Neural cell (in vitro differentiated cells): Measurements from ENCODE around the gene CIDEA. TPM values are rescaled to one million over a fixed set of nuclear protein-coding genes. Genes with fewer than 3 reads are reported as not detected.

ENCODE experiments used
- H2AFZ ChIP-seq: fragments of 200-600, 300-800 bp; sonication (generic), shearing (Covaris generic); 2 replicates; pipeline ENCODE4 v1.6.0; 2014; ENCODE audit warnings: low read depth, mild to moderate bottlenecking, antibody characterized with exemption, low read length, moderate library complexity
- H3F3A ChIP-seq: fragments of 200-600 bp; shearing (Covaris generic); 2 replicates; pipeline ENCODE4 v1.6.1; 2016; ENCODE audit warnings: mild to moderate bottlenecking, moderate library complexity, mixed read lengths, antibody characterized with exemption, low read length; ENCODE audit not compliant: insufficient read depth, poor library complexity, severe bottlenecking
- H3K27ac ChIP-seq: fragments of 200-600, 300-800 bp; sonication (generic), shearing (Covaris generic); 2 replicates; pipeline ENCODE4 v1.5.1; 2014; ENCODE audit warnings: mild to moderate bottlenecking, low read length, moderate library complexity
- H3K27me3 ChIP-seq: fragments of 300-800, 200-600 bp; sonication (generic), shearing (Covaris generic); 2 replicates; pipeline ENCODE4 v1.6.0; 2014; ENCODE audit warnings: mild to moderate bottlenecking, low read depth, low read length, moderate library complexity; ENCODE audit not compliant: insufficient read depth
- H3K36me3 ChIP-seq: fragments of 300-800, 200-600 bp; sonication (generic), shearing (Covaris generic); 2 replicates; pipeline ENCODE4 v1.5.1; 2014; ENCODE audit warnings: mild to moderate bottlenecking, antibody characterized with exemption, low read length, moderate library complexity; ENCODE audit not compliant: insufficient read depth
- H3K4me2 ChIP-seq: fragments of 300-800, 200-600 bp; sonication (generic), shearing (Covaris generic); 2 replicates; pipeline ENCODE4 v1.6.0; 2014; ENCODE audit warnings: mild to moderate bottlenecking, low read length
- H3K4me3 ChIP-seq: fragments of 300-800, 200-600 bp; sonication (generic), shearing (Covaris generic); 2 replicates; pipeline ENCODE4 v1.5.1; 2014; ENCODE audit warnings: mild to moderate bottlenecking, low read length, moderate library complexity
- H3K79me2 ChIP-seq: fragments of 200-600 bp; shearing (Covaris generic); replicated peaks from 2 replicates; pipeline ENCODE4 v1.6.0; 2014; ENCODE audit warnings: mild to moderate bottlenecking, low read length, moderate library complexity; ENCODE audit not compliant: insufficient read depth
- H3K9ac ChIP-seq: fragments of 300-800, 200-600 bp; sonication (generic), shearing (Covaris generic); 2 replicates; pipeline ENCODE4 v1.6.1; 2016; ENCODE audit warnings: mild to moderate bottlenecking, low read length, mixed read lengths
- H3K9me2 ChIP-seq: fragments of 200-600 bp; shearing (Covaris generic); 2 replicates; pipeline ENCODE4 v1.6.1; 2016; ENCODE audit warnings: mild to moderate bottlenecking, low read length, mixed read lengths; ENCODE audit not compliant: insufficient read depth
- H3K9me3 ChIP-seq: fragments of 200-600, 300-800 bp; sonication (generic), shearing (Covaris generic); 2 replicates; pipeline ENCODE4 v1.6.1; 2016; ENCODE audit warnings: mild to moderate bottlenecking, mixed run types, low read length, moderate library complexity, mixed read lengths
- H4K20me1 ChIP-seq: fragments of 200-600 bp; shearing (Covaris generic); 2 replicates; pipeline ENCODE4 v1.6.1; 2016; ENCODE audit warnings: mild to moderate bottlenecking, mixed run types; ENCODE audit not compliant: insufficient read depth
- EP300 ChIP-seq: fragments of 450-650 bp; conservative IDR thresholded peaks from 2 replicates; pipeline ENCODE4 v1.6.1; 2014; ENCODE audit warnings: antibody characterized with exemption, mild to moderate bottlenecking, moderate library complexity; ENCODE audit not compliant: poor library complexity, severe bottlenecking
- EZH2 ChIP-seq: fragments of 200-600, 300-800 bp; shearing (Covaris generic), sonication (generic); IDR thresholded peaks from 2 replicates; pipeline ENCODE4 v1.6.1; 2014; ENCODE audit warnings: antibody characterized with exemption, low read length, borderline replicate concordance, mild to moderate bottlenecking; ENCODE audit not compliant: insufficient read depth, poor library complexity, severe bottlenecking
- MXI1 ChIP-seq: fragments of 450-650 bp; conservative IDR thresholded peaks from 2 replicates; pipeline ENCODE4 v1.6.1; 2014; ENCODE audit warnings: antibody characterized with exemption, mild to moderate bottlenecking; ENCODE audit not compliant: poor library complexity, severe bottlenecking
- POLR2AphosphoS5 ChIP-seq: IDR thresholded peaks from 2 replicates; pipeline ENCODE4 v1.6.1; 2012
- RAD21 ChIP-seq: fragments of 450-650 bp; conservative IDR thresholded peaks from 2 replicates; pipeline ENCODE4 v1.6.1; 2014; ENCODE audit warnings: antibody characterized with exemption, mild to moderate bottlenecking, moderate library complexity
- SMC3 ChIP-seq: fragments of 450-650 bp; conservative IDR thresholded peaks from 2 replicates; pipeline ENCODE4 v1.6.1; 2014; ENCODE audit warnings: antibody characterized with exemption, mild to moderate bottlenecking, moderate library complexity; ENCODE audit not compliant: poor library complexity
- TAF1 ChIP-seq: IDR thresholded peaks from 2 replicates; pipeline ENCODE4 v1.6.1; 2012; ENCODE audit warnings: low read depth
- polyA plus RNA-seq: library from polyadenylated mRNA; depleted of rRNA; stranded (reverse); fragments of >200 nt; gene quantifications from 2 replicates; pipeline ENCODE4 v1.2.3, GENCODE V29; 2014
- TF ChIP-seq, protein P1 (sequence below): IDR thresholded peaks from 2 replicates; pipeline ENCODE4 v1.6.1; 2012; ENCODE audit warnings: borderline replicate concordance
- TF ChIP-seq, protein P2 (sequence below): fragments of 450-650 bp; IDR thresholded peaks from 2 replicates; pipeline ENCODE4 v1.5.1; 2014; ENCODE audit warnings: antibody characterized with exemption, mild to moderate bottlenecking, moderate library complexity; ENCODE audit not compliant: poor library complexity, severe bottlenecking

CIDEA gene
- polyA plus RNA-seq, 1 donor from 2014 or later, result not detected

DNA sequence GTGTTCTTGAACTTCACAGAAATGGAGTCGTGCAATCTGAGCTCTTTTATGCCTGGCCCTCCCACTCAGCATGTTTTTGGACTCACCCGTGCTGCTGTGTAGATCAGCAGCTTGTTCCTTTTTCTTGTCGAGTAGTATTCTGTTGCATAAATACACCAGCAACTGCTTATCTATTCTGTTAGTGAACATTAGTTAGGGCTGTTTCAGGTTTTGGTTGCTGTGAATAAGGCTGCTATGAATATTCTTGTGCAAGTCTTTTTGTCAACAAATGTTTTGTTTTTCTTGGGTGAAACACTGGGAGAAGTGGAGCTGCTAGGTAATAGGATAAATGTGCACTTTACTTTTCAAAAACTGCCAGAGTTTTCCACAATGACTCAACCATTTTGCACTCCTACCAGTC lies 15.3 kb upstream of the CIDEA start:
- TF ChIP-seq TAF1 (no peak), EZH2 (no peak), RAD21 (no peak)
- TF ChIP-seq, protein P1, sequence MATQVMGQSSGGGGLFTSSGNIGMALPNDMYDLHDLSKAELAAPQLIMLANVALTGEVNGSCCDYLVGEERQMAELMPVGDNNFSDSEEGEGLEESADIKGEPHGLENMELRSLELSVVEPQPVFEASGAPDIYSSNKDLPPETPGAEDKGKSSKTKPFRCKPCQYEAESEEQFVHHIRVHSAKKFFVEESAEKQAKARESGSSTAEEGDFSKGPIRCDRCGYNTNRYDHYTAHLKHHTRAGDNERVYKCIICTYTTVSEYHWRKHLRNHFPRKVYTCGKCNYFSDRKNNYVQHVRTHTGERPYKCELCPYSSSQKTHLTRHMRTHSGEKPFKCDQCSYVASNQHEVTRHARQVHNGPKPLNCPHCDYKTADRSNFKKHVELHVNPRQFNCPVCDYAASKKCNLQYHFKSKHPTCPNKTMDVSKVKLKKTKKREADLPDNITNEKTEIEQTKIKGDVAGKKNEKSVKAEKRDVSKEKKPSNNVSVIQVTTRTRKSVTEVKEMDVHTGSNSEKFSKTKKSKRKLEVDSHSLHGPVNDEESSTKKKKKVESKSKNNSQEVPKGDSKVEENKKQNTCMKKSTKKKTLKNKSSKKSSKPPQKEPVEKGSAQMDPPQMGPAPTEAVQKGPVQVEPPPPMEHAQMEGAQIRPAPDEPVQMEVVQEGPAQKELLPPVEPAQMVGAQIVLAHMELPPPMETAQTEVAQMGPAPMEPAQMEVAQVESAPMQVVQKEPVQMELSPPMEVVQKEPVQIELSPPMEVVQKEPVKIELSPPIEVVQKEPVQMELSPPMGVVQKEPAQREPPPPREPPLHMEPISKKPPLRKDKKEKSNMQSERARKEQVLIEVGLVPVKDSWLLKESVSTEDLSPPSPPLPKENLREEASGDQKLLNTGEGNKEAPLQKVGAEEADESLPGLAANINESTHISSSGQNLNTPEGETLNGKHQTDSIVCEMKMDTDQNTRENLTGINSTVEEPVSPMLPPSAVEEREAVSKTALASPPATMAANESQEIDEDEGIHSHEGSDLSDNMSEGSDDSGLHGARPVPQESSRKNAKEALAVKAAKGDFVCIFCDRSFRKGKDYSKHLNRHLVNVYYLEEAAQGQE, result no peak
- H3K27me3 ChIP-seq, result no peaks in the 10 kb centered on the region
- H3K9ac ChIP-seq, result no peak overlapping the region
- no peaks in the 10 kb centered on the region for H3K9me3 ChIP-seq
- no peaks in the 10 kb centered on the region for H3K79me2 ChIP-seq
- H3K9me2 ChIP-seq, result no peaks in the 10 kb centered on the region
- no peaks in the 10 kb centered on the region for H4K20me1 ChIP-seq
- no peak overlapping the region for H2AFZ ChIP-seq
- no peak overlapping the region for H3K4me3 ChIP-seq
- H3F3A ChIP-seq, result no peaks in the 10 kb centered on the region
- no peak overlapping the region for H3K27ac ChIP-seq
- H3K36me3 ChIP-seq, result no peaks in the 10 kb centered on the region
- H3K4me2 ChIP-seq, result no peak overlapping the region

DNA sequence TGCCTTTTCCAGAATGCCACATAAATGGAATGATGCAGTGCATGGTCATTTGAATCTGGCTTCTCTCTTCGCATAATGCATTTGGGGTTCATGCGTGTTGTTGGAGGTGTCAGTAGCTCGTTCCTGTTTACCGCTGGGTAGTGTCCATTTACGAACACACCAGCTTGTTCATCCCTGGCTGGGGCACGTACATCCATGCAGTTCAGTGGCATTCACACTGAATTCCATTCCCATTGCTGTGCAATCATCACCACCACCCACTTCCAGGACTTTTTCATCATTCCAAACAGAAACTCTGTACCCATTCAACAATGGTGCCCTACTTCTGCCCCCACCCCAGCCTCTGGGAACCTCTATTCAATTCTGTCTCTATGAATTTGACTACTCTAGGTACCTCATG lies 14.7 kb upstream of the CIDEA start:
- Histone ChIP-seq H3F3A (no peaks in the 10 kb centered on the region), H3K27ac (no peak overlapping the region)
- TF ChIP-seq SMC3 (no peak), MXI1 (no peak), RAD21 (no peak), TAF1 (no peak), POLR2AphosphoS5 (no peak), EP300 (no peak), EZH2 (no peak)
- TF ChIP-seq, protein P1, result no peak
- TF ChIP-seq, protein P2, sequence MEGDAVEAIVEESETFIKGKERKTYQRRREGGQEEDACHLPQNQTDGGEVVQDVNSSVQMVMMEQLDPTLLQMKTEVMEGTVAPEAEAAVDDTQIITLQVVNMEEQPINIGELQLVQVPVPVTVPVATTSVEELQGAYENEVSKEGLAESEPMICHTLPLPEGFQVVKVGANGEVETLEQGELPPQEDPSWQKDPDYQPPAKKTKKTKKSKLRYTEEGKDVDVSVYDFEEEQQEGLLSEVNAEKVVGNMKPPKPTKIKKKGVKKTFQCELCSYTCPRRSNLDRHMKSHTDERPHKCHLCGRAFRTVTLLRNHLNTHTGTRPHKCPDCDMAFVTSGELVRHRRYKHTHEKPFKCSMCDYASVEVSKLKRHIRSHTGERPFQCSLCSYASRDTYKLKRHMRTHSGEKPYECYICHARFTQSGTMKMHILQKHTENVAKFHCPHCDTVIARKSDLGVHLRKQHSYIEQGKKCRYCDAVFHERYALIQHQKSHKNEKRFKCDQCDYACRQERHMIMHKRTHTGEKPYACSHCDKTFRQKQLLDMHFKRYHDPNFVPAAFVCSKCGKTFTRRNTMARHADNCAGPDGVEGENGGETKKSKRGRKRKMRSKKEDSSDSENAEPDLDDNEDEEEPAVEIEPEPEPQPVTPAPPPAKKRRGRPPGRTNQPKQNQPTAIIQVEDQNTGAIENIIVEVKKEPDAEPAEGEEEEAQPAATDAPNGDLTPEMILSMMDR, result no peak

More for the DNA sequence above, 14.7 kb upstream of the CIDEA start:
- Histone ChIP-seq H3K27me3 (no peaks in the 10 kb centered on the region), H4K20me1 (no peaks in the 10 kb centered on the region), H2AFZ (no peak overlapping the region), H3K79me2 (no peaks in the 10 kb centered on the region), H3K4me3 (no peak overlapping the region), H3K36me3 (no peaks in the 10 kb centered on the region), H3K4me2 (no peak overlapping the region), H3K9me2 (no peaks in the 10 kb centered on the region), H3K9me3 (no peaks in the 10 kb centered on the region), H3K9ac (no peak overlapping the region)
